Lower leg skin (tissue), 3 donors: ENCODE results near the gene IL11.

Source experiments
- POLR2A ChIP-seq, 2 donors: fragments of 450-650 bp; IDR thresholded peaks; one replicate each; pipeline ENCODE4 v1.6.1; 2016 to 2017; ENCODE audit warnings: antibody characterized with exemption in 2 of 2, mild to moderate bottlenecking in 1 of 2, moderate library complexity in 1 of 2
- TF ChIP-seq, protein P1 (sequence below), 3 donors: fragments of 450-650 bp; IDR thresholded peaks; one replicate each; pipeline ENCODE4 v1.5.1; 2016; ENCODE audit warnings: antibody characterized with exemption in 3 of 3, mild to moderate bottlenecking in 3 of 3, moderate library complexity in 2 of 3

DNA sequence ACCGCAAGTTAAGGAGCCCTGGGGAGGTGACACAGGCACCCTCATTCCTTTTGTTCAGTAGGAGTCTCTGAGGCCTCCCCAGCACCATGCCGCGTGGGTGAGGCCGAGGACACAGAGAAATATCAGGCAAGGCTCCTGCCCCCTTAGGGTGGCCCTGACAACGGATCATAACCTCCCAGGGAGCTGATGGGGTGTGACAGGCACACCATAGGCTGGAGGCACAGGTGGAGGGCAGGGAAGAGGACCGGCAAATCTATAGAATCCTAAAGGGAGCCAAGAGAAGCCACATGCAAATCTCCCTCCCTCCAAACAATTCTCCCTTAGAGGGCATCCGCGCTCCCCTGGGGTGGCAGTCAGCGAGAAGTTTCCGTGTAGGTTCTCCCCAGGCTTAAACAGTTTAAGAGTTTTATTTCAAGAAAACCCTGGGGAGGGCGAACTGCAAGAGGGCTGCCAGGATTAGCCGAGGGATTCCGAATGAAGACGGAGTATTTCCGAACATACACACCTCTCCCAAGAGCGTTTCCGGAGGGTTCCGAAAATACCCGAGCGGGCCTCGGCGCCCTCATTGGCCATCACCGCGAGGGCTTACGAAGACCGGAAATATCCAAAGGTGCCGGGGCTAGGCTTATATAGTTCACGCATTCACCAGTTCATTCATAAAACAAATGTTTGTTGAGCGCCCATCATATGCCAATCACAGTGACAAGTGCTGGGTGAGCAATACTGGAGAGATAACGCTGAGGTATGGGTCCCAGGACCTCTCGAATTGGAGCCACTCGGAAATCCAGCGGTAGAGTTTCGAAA is 14.9 kb upstream of the IL11 start:
- TF ChIP-seq, protein P1, sequence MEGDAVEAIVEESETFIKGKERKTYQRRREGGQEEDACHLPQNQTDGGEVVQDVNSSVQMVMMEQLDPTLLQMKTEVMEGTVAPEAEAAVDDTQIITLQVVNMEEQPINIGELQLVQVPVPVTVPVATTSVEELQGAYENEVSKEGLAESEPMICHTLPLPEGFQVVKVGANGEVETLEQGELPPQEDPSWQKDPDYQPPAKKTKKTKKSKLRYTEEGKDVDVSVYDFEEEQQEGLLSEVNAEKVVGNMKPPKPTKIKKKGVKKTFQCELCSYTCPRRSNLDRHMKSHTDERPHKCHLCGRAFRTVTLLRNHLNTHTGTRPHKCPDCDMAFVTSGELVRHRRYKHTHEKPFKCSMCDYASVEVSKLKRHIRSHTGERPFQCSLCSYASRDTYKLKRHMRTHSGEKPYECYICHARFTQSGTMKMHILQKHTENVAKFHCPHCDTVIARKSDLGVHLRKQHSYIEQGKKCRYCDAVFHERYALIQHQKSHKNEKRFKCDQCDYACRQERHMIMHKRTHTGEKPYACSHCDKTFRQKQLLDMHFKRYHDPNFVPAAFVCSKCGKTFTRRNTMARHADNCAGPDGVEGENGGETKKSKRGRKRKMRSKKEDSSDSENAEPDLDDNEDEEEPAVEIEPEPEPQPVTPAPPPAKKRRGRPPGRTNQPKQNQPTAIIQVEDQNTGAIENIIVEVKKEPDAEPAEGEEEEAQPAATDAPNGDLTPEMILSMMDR (IDR thresholded peaks at IDR 0.05): no peak
- no peak for TF ChIP-seq POLR2A (IDR thresholded peaks at IDR 0.05)
